ENCODE data around the gene TBCB. TPM values are rescaled to one million over a fixed set of nuclear protein-coding genes. Genes with fewer than 3 reads are reported as not detected.
A peak's percentile ranks its signal among the peaks of the same experiment; 100 is the strongest.

Gene TBCB
- polyA plus RNA-seq, 10 donors = 64.6 to 101 (median 79.3) TPM

DNA sequence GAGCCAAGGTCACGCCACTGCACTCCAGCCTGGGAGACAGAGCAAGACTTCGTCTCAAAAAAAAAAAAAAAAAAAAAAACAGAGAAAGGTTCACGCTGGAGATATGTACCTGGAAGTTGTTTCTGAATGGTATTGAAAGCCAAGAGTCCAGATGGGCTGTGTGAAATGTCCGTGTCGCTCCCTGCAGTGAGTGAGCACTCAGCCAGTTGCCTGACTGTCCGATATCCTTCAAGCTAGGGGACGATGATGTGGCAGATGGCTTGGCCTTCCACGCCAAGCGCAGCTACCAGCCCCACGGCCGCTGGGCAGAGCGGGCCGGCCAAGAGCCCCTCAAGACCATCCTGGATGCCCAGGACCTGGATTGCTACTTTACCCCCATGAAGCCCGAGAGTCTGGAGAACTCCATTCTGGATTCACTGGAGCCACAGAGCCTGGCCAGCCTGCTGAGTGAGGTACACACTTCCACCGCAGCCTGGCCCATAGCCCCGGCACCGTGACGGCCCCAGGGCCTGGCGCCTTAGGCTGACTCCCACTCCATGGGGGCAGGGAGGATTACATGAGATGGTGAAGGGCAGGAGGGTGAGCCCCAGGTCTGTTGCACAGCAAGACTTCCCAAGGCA lies 16.0 kb upstream of the TBCB start:
- no peak for DNase-seq

DNA sequence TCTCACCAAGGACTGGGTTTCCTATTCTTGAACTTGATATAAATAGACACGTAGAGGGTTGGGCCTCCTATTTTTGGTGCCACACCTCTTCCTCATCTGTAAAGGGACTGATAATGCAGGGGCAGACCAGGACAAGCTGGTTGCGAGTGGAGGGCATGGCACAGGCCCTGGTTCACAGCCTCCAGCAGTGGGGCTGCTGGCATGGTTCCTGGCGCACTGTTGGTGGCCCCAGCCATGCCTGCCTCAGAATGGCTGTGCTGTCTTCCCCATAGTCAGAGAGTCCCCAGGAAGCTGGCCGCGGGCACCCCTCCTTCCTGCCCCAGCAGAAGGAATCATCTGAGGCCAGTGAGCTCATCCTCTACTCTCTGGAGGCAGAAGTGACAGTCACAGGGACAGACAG lies 14.8 kb upstream of the TBCB start:
- DNase-seq = no peak

- DNase-seq = no peak
Measured at GRCh38 chr19:36101550-36102327, 13.5 kb upstream of the TBCB start.

DNA sequence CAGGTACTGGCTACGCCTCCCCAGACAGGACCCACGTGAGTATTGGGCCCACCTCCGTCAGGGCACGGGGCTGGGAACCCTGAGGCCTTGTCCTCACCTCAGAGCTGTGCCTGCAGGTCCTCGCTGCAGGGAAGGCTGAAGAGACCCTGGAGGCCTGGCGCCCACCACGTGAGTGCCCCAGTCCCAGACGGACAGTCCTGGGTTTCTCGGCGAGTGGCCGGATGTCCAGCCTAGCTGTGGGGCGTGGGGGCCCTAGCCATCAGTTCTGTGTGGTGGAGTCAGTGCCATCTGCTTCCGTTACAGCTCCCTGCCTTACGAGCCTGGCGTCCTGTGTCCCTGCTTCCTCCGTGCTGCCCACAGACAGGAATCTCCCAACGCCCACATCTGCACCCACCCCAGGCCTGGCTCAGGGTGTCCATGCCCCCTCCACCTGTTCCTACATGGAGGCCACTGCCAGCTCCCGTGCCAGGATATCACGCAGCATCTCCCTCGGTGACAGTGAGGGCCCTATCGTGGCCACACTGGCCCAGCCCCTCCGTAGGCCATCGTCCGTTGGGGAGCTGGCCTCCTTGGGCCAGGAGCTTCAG lies 12.1 kb upstream of the TBCB start:
- DNase-seq = no peak

GRCh38 chr19:36103842-36104552 lies 11.3 kb upstream of the TBCB start:
- no peak for DNase-seq

GRCh38 chr19:36106441-36106840 lies 8.8 kb upstream of the TBCB start:
- no peak for DNase-seq

GRCh38 chr19:36106991-36107390 lies 8.3 kb upstream of the TBCB start:
- no peak for DNase-seq

DNA sequence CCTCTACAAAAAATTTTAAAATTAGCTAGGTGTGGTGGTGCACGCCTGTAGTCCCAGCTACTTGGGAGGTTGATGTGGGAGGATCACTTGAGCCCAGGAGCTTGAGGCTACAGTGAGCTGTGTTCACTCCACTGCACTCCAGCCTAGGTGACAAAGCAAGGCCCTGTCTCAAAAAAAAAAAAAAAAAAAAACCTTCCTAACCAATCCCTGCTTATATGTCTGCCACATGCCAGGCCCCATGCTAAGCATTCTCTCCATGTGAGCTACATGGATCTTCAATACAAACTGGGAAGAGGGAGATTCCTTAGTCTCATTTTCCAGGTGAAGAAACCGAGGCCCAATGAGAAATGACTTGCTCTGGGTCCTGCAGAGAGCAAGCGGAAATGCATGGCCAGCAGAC lies 6.6 kb upstream of the TBCB start:
- no peak for DNase-seq

- no peak for DNase-seq
Measured at GRCh38 chr19:36110487-36111199, 4.6 kb upstream of the TBCB start, which contains the start of gene OVOL3. Gene OVOL3, plus strand, starts transcription at chr19:36111143. Its CDS starts 60 bp downstream, at chr19:36111203.

GRCh38 chr19:36111200-36111539 lies 4.1 kb upstream of the TBCB start:
- no peak for DNase-seq

DNA sequence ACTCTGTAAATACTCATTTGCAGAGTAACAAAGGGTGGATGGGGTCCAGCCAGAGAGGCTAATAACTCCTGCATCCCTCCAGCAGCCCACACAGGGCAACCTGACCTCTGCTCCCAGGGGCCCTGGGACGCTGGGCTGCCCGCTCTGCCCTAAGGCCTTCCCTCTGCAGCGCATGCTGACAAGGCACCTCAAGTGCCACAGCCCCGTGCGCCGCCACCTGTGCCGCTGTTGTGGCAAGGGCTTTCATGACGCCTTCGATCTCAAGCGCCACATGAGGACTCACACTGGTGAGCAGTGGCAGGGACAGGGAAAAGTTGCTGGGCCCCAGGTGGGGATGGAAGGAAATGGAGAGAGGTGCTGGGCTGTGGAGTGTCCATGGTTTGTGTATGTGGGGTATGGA lies 2.6 kb upstream of the TBCB start:
- DNase-seq = no peak

DNA sequence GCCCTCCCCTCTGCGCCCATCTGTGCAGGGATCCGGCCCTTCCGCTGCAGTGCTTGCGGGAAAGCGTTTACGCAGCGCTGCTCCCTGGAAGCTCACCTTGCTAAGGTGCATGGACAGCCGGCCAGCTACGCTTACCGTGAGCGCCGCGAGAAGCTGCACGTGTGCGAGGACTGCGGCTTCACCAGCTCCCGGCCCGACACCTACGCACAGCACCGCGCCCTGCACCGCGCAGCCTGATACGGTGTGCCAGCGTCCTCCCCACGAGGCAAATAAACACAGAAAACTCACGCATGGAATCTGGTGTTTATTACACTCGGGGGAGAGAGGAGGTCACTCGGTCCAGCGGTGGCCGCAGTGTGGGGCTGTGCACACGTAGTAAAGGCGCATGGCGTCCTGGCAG lies 1.8 kb upstream of the TBCB start:
- no peak for DNase-seq

GRCh38 chr19:36113894-36114720 lies 1.2 kb upstream of the TBCB start:
- DNase-seq = peak in 2 of 3 donors; percentile 23 to 34

DNA sequence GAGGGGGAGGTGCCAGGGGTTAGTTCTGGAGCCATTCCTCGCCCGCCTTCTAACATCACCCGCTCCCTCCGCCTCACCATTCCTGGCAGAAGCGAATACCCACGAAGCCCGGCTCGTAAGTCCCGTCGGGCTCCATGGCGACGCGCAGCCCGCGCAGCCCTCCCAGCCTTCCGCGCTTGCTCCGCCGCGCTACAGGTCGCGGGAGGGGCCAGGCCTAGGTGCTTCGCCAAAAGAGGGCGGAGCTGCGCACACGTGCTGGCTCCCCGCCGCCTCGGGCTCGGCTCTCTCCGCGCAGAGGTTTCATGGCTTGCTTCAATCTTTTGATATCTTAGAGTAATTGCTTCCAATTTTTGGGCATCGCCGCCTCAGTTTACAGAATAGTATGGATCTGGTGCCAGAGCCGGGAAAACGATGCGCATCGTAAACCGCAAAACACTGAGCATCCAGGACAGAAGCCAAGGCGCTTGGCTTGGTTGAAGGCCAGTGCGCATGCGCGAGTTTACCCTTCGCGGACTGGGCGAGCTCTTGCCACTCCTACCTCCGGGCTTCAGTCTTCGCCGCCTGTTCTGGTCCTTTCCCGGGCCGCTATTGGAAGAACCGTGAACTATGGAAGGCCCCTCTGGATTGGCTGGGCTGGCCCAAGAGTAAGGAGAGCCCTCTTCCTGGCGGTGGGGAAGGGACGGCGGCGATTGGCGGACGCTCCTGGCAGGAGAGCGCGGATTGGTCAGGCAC lies 381 bp upstream of the TBCB start, which contains the start of gene POLR2I:
POLR2I (minus strand) TSS at position 155 of the 732 bp plus-strand sequence; CDS start at position 136, 19 bp downstream.
- DNase-seq = peak; percentile 99 to 100 (median 100)

- no peak for DNase-seq
Measured at GRCh38 chr19:36116344-36116637, 1.0 kb downstream of the TBCB start.

DNA sequence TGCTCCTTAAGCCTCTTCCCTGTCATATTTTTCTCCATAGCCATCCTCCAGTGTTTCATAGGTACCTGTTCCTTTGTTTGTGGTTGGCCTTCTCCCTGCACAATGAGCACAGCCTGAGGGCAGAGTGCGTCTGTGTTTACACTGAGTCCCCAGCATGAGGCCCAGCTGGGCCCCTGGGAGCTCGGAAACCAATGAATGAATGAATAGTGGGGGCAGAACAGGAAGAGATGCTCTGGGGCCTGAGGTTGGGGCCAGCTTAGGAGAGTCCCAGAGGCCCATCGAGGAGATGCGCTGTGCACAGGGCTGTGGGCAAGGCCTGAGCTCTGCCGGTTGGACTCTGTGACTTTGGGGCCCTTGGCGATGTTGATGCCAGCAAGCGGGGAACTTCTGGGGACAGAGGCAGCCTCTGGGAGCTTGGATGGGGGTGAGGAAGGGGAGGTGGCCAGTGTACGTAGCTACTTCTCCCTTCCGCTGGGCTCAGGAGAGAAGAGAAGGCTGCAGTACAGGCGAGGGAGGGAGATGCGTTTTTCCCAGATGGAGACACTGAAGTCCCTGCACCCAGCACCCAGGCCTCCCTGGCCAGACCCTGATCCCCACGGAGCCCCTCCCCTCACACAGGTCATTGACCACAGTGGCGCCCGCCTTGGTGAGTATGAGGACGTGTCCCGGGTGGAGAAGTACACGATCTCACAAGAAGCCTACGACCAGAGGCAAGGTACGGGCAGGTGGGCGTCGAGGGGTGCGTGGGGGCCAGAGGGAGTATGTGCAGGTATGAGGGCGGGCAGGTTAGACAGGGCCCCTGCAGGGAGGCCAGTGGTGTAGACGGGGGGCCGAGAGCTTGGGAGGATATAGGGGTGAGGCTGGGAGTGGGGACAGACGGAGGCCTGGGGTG lies 5.1 kb downstream of the TBCB start:
- no peak for DNase-seq

GRCh38 chr19:36120984-36121358 lies 5.7 kb downstream of the TBCB start:
- no peak for DNase-seq

- no peak for DNase-seq
Measured at GRCh38 chr19:36121486-36122124, 6.3 kb downstream of the TBCB start.

GRCh38 chr19:36125557-36125956 lies 10.3 kb downstream of the TBCB start:
- no peak for DNase-seq

Measured in muscle of back (tissue), 11 donors.